Activated CD4-positive, alpha-beta T cell treated with anti-CD3 and anti-CD28 coated beads for 36 hours (primary cell): ENCODE results near the gene RIC1. TPM values are rescaled to one million over a fixed set of nuclear protein-coding genes. Genes with fewer than 3 reads are reported as not detected.
A peak's percentile ranks its signal among the peaks of the same experiment; 100 is the strongest.
"Not testable (repeated sequence)": the region's sequence is repeated elsewhere in the genome, so short reads cannot be mapped to it uniquely, and the experiment has no call there.

Experiments used
- ATAC-seq: fragments of 200-7000 bp; cut with Tn5 transposase; one replicate; pipeline ENCODE4 v1.10.0; 2021; ENCODE audit warnings: mild to moderate bottlenecking, moderate library complexity
- CTCF ChIA-PET: fragments of 350-600 bp; sonication (Branson Sonifier 250); formaldehyde crosslinking; loops from one replicate; lab custom pipeline; 2021; ENCODE audit warnings: antibody characterized with exemption; lab: Charles Lee
- POLR2A ChIA-PET: fragments of 350-600 bp; sonication (Branson Sonifier 250); formaldehyde crosslinking; loops from one replicate; lab custom pipeline; 2021; ENCODE audit warnings: antibody characterized with exemption, inconsistent platforms; lab: Charles Lee
- DNase-seq: peaks from one replicate; pipeline ENCODE4 v3.0.0-alpha.2; 2020
- H3K27ac Mint-ChIP-seq: one replicate; pipeline ENCODE4 v1.8.0; 2021; ENCODE audit warnings: mixed read lengths
- H3K27me3 Mint-ChIP-seq: one replicate; pipeline ENCODE4 v1.8.0; 2021; ENCODE audit warnings: mixed read lengths
- H3K36me3 Mint-ChIP-seq: one replicate; pipeline ENCODE4 v1.8.0; 2021; ENCODE audit warnings: low read depth, mixed read lengths
- H3K4me1 Mint-ChIP-seq: one replicate; pipeline ENCODE4 v1.8.0; 2021; ENCODE audit warnings: mixed read lengths
- H3K4me3 Mint-ChIP-seq: one replicate; pipeline ENCODE4 v1.8.0; 2021; ENCODE audit warnings: mild to moderate bottlenecking, moderate library complexity, mixed read lengths
- H3K9me3 Mint-ChIP-seq: one replicate; pipeline ENCODE4 v1.8.0; 2021; ENCODE audit warnings: low read depth, mixed read lengths
- intact Hi-C, 2 experiments: fragments of 100-400 bp; cut with DNase I in 1 of 2; cut with micrococcal nuclease in 1 of 2; formaldehyde crosslinking; loops; one replicate each; pipeline versions ENCODE4 v1.14.2 to v1.15.1; 2022 to 2024; cut with DNase I, micrococcal nuclease
- total RNA-seq, 2 experiments: library from RNA; stranded (reverse); gene quantifications; one replicate each; pipeline ENCODE4 v1.2.3, GENCODE V29; 2021

Gene RIC1
- total RNA-seq, 2 experiments from 2014 or later, result 13.6 to 17.1 TPM

- no peaks in the 10 kb centered on the region for H3K27me3 Mint-ChIP-seq
Measured at GRCh38 chr9:5762421-5762820, 133.5 kb downstream of the RIC1 start.

GRCh38 chr9:5764130-5764868 lies 135.4 kb downstream of the RIC1 start:
- CTCF ChIA-PET, result interaction anchor here (0.7 to 2.5 kb wide), 3 partner anchors 13 to 1054 kb away, joined by 4 to 13 read pairs (median 6); partner anchors contain the start of gene ERMP1
- no peak overlapping the region for H3K4me3 Mint-ChIP-seq
- peak; percentile 31 for DNase-seq
- peaks cover 58% of the 10 kb centered on the region for H3K36me3 Mint-ChIP-seq
- no peaks in the 10 kb centered on the region for H3K27me3 Mint-ChIP-seq
- H3K27ac Mint-ChIP-seq, result peak overlapping the region; percentile 77
- ATAC-seq, result peak; percentile 65
- H3K9me3 Mint-ChIP-seq, result no peaks in the 10 kb centered on the region
- peaks cover 62% of the 10 kb centered on the region for H3K4me1 Mint-ChIP-seq
- POLR2A ChIA-PET, result interaction anchor here (0.6 kb wide), 1 partner anchor 249 kb away, joined by 4 read pairs; no protein-coding TSS in a partner anchor
- intact Hi-C loops, result loop anchor here (5.0 to 10.0 kb wide), 2 partner anchors 139 to 307 kb away; partner anchors contain the start of gene RIC1 (in 1 of the 2)

More at GRCh38 chr9:5762421-5762820, 133.5 kb downstream of the RIC1 start:
- intact Hi-C loops, result loop anchor here (5.0 to 10.0 kb wide), 2 partner anchors 138 to 305 kb away; partner anchors contain the start of gene RIC1 (in 1 of the 2)
- peak overlapping the region; percentile 52 for H3K27ac Mint-ChIP-seq
- H3K36me3 Mint-ChIP-seq, result peaks cover 53% of the 10 kb centered on the region
- no peaks in the 10 kb centered on the region for H3K9me3 Mint-ChIP-seq
- CTCF ChIA-PET, result interaction anchor here (1.9 kb wide), 1 partner anchor 11 kb away, joined by 4 read pairs; no protein-coding TSS in a partner anchor
- H3K4me1 Mint-ChIP-seq, result peaks cover 51% of the 10 kb centered on the region
- DNase-seq (no peak), ATAC-seq (no peak)
- POLR2A ChIA-PET, result no interaction called here
- H3K4me3 Mint-ChIP-seq, result no peak overlapping the region

DNA sequence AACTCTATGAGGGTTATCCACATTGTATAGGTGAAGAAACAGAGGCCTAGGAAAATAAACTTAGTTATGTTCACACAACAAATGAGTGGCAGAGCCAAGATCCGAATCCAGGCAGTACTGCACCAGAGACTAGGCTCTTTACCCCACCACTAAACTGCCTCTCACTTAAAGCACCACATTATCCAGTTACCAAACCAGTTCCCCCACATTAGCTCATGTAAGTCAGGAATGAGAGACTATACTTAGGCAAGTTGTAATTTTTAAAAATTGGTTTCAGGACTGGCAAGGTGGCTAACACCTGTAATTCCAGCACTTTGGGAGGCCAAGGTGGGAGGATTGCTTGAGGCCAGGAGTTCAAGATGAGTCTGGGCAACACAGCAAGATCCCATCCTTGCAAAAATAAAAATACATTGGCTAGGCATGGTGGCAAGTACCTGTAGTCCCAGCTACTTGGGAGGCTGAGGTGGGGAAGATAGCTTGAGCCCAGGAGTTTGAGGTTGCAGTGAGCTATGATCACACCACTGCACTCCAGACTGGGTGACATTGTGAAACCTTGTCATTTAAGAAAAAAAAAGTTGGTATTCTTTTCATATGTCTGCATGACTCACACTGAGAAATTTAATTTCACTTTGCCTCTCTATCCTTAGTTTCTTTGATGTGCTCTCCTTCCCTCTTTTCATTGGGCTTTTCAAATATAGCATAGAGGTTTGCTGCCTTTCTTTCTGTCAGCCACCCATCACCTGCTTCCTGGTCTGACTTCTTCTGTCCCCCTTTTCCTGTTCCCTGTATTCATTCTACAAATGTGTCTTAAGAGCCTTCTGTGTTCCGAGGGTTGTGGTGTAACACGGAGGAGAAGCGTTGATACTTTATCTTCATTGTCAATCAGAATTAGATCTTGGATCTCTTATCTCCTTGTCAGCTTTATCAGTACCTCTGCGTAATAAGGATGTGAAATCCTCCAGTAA lies 139.3 kb downstream of the RIC1 start:
- Mint-ChIP-seq H3K4me3 (peak overlapping the region; percentile 37), H3K9me3 (no peaks in the 10 kb centered on the region), H3K4me1 (peaks cover 43% of the 10 kb centered on the region), H3K27me3 (no peaks in the 10 kb centered on the region), H3K27ac (peak overlapping the region; percentile 74), H3K36me3 (peaks cover 63% of the 10 kb centered on the region)
- ATAC-seq (peak; percentile 91), DNase-seq (peak; percentile 49)
- ChIA-PET CTCF (interaction anchor here (0.7 kb wide), 1 partner anchor 9 kb away, joined by 3 read pairs; no protein-coding TSS in a partner anchor), POLR2A (interaction anchor here (0.7 kb wide), 1 partner anchor 658 kb away, joined by 3 read pairs; no protein-coding TSS in a partner anchor)
- intact Hi-C loops, result loop anchor here (1.0 to 10.0 kb wide), 4 partner anchors 64 to 143 kb away; partner anchors contain the start of genes ERMP1 (in 2 of the 2) and RIC1 (in 2 of the 2)

- Mint-ChIP-seq H3K27ac (no peak overlapping the region), H3K9me3 (peaks cover 3% of the 10 kb centered on the region), H3K4me1 (peaks cover 10% of the 10 kb centered on the region), H3K27me3 (no peaks in the 10 kb centered on the region), H3K36me3 (peaks cover 54% of the 10 kb centered on the region), H3K4me3 (no peak overlapping the region)
- CTCF ChIA-PET, result interaction anchor here (1.1 to 1.2 kb wide), 2 partner anchors 10 kb away, joined by 4 read pairs; no protein-coding TSS in a partner anchor
- POLR2A ChIA-PET, result no interaction called here
- DNase-seq, result no peak
- ATAC-seq, result no peak
- intact Hi-C loops, result no loop called here
Measured at GRCh38 chr9:5773324-5773999, 144.6 kb downstream of the RIC1 start.

GRCh38 chr9:5778805-5779204 lies 149.9 kb downstream of the RIC1 start:
- Mint-ChIP-seq H3K27ac (no peak overlapping the region), H3K36me3 (peaks cover 77% of the 10 kb centered on the region), H3K27me3 (no peaks in the 10 kb centered on the region), H3K4me3 (no peak overlapping the region), H3K9me3 (peaks cover 28% of the 10 kb centered on the region), H3K4me1 (peaks cover 5% of the 10 kb centered on the region)
- no peak for DNase-seq
- POLR2A ChIA-PET, result no interaction called here
- CTCF ChIA-PET, result no interaction called here
- no peak for ATAC-seq
- intact Hi-C loops, result no loop called here

GRCh38 chr9:5779705-5780218 lies 150.9 kb downstream of the RIC1 start:
- H3K27me3 Mint-ChIP-seq, ATAC-seq, DNase-seq, H3K4me3 Mint-ChIP-seq, intact Hi-C loops, H3K4me1 Mint-ChIP-seq, POLR2A ChIA-PET, H3K27ac Mint-ChIP-seq: not testable (repeated sequence)
- Mint-ChIP-seq H3K9me3 (peaks cover 28% of the 10 kb centered on the region), H3K36me3 (peaks cover 76% of the 10 kb centered on the region)
- CTCF ChIA-PET, result interaction anchor here (1.0 kb wide), 1 partner anchor 48 kb away, joined by 3 read pairs; no protein-coding TSS in a partner anchor

DNA sequence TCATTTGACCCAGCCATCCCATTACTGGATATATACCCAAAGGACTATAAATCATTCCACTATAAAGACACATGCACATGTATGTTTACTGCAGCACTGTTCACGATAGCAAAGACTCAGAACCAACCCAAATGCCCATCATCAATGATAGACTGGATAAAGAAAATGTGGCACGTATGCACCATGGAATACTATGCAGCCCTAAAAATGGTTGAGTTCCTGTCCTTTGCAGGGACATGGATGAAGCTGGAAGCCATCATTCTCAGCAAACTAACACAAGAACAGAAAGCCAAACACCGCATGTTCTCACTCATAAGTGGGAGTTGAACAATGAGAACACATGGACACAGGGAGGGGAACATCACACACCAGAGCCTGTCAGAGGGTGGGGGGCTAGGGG lies 154.5 kb downstream of the RIC1 start:
- Mint-ChIP-seq H3K4me1 (peaks cover 29% of the 10 kb centered on the region), H3K36me3 (peaks cover 85% of the 10 kb centered on the region), H3K9me3 (peaks cover 26% of the 10 kb centered on the region)
- ATAC-seq, CTCF ChIA-PET, H3K4me3 Mint-ChIP-seq, H3K27ac Mint-ChIP-seq, DNase-seq, H3K27me3 Mint-ChIP-seq, intact Hi-C loops: not testable (repeated sequence)
- POLR2A ChIA-PET, result interaction anchor here (0.6 kb wide), 1 partner anchor 62 kb away, joined by 3 read pairs; no protein-coding TSS in a partner anchor

- POLR2A ChIA-PET, result no interaction called here
- H3K36me3 Mint-ChIP-seq, result peaks cover 81% of the 10 kb centered on the region
Measured at GRCh38 chr9:5783982-5784381, 155.1 kb downstream of the RIC1 start.

DNA sequence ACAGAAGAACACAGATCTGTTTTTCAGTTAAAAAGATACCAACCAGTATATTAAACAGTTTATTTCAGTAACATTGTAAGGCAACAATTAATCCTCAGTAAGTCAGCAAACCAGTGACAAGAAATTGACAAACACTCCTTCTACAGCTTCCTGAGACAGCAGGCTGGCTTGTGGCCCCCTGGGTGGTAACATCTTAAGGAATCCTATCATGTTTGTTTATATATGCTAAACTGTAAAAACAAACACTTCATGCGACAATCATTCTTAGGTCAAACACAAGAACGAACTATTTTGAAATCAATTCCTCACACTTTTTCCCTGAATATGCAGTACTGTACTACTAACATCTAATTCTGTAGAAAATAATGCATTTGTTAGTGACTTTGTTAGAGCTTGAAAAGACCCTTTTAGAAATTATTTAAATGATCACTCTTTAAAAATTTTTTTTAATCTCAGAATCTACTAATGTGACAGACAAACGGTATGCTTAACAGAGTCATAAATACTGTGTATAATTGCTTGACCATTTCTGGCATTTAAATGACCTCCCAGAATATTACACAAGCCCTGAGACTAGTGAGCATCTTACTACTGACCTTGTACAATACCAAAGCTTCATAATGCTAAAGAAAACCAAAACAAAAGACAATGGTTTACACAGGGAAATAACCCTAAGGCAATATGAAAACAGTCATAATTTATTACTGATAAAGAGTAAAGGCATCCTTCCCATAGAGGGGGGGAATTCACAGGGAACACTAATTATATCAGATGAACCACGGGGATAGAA lies 155.8 kb downstream of the RIC1 start:
- intact Hi-C loops, result loop anchor here in 1 of 2 experiments (5.0 kb wide), 1 partner anchor 48 kb away; the partner anchor contains the start of gene ERMP1
- Mint-ChIP-seq H3K27ac (peak overlapping the region; percentile 38), H3K36me3 (peaks cover 80% of the 10 kb centered on the region), H3K4me1 (peaks cover 36% of the 10 kb centered on the region), H3K9me3 (peaks cover 22% of the 10 kb centered on the region), H3K27me3 (no peaks in the 10 kb centered on the region), H3K4me3 (no peak overlapping the region)
- no peak for ATAC-seq
- DNase-seq, result no peak
- ChIA-PET CTCF (no interaction called here), POLR2A (no interaction called here)

More at GRCh38 chr9:5783982-5784381, 155.1 kb downstream of the RIC1 start:
- ATAC-seq, result no peak
- Mint-ChIP-seq H3K4me3 (no peak overlapping the region), H3K27ac (no peak overlapping the region), H3K4me1 (peaks cover 34% of the 10 kb centered on the region), H3K27me3 (no peaks in the 10 kb centered on the region), H3K9me3 (peaks cover 22% of the 10 kb centered on the region)
- intact Hi-C loops, result no loop called here
- CTCF ChIA-PET, result no interaction called here
- DNase-seq, result no peak
